ENCODE data around the gene ZNF180.
"Not testable (repeated sequence)": the region's sequence is repeated elsewhere in the genome, so short reads cannot be mapped to it uniquely, and the experiment has no call there.

Gene ZNF180

DNA sequence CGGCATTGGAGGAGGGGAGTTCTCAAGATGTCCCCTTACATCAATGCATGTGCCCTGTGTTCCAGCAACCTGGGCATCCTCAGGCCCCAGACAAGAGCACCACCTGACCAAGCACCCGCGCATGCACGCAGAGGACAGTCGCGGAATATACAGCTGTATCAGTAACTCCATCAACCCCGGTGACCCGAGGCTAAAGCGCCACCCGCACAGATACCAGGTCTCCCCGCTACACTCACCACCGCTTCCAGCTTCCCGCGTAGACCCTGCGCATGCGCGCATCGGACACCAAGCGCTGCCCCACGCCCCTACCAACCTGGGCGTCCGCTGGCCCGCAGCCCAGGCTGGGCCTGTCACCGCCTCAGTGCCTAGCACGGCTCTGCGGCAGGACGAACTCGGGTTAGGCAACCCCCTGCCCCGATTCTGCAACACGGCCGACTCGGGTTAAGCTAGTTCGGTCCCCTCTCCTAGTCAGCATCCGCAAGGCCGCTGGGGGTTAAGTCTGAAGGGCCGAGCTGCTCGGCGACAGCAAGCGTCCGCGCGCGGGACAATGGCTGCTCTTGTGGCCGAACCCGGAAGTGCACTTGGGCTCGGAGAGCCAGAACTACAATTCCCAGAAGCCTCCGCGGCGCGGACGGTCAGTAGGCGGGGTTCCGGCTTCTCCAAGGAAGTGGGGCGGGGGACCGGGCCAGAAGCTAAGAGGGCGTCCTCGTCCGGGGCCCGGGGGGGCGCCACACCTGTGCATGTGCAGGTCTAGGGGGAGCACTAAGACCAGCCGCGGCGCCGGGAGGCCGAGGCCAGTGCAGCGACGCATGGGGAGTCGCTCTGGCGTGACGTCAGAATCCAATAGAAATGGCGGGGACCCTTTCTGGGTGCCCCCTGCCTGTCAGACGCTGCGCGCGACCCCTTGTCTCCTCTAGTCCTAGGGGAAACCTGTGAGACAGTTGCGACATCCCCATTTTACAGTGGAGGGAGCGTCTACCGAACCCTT, at the start of gene ZNF180:
ZNF180 (minus strand) TSS at position 561 of the 988 bp plus-strand sequence. CDS start 3,188 bp downstream, outside the sequence.
- peak; percentile 81 for DNase-seq (ENCODE audit: low read depth, low spot score)

DNA sequence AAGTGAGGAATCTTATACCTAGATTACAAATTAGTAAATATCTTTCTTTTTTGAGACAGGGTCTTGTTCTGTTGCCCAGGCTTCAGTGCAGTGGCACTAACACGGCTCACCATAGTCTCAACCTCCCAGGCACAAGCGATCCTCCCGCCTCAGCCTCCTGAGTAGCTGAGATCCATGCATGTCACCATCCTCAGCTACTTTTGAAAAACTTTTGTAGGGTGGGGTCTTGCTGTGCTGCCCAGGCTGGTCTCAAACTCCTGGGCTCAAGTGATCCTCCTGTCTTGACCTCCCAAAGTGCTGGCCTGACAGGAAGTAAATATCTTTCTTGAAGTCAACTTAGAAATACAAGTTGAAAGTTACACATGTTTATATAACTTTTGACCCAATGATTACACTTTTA, 49.2 kb upstream of the ZNF180 start:
- no peak for DNase-seq (ENCODE audit: low read depth, low spot score)

DNA sequence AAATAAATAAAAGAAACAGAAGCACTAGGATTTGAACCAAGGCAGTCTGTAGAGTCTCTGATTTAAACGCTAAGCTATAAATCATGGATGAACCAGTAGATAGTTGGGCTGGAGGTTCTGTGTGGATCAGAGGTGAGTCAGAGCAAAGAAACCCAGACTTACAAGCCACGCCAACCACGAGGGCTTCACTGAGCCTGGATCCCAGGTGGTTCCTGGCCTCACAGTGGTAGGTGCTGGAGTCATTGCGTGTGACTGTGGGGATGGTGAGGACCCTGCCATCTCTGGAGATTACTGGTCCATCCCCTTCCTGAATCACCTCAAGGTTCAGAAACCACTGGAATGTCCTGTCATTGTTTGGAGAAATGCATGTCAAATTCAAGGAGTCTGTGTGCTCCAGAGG, 48.4 kb upstream of the ZNF180 start:
- no peak for DNase-seq (ENCODE audit: low read depth, low spot score)

DNA sequence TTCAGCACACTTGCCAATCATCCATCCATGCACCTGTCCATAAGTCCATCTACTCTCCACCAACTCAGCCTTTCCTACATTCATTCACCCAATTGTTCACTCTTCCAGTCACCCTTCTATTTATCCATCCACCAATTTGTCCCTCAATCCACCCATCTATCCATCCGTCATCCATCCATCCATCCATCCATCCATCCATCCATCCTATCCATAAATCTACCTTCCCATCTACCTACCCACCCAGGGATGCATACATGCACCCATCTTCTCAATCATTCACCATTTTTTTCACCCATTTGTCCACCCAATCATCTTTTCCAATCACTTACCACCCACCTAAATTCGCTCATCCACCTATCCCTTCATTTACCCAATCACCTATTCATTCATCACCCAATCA, 43.7 kb upstream of the ZNF180 start:
- no peak for DNase-seq (ENCODE audit: low read depth, low spot score)

DNA sequence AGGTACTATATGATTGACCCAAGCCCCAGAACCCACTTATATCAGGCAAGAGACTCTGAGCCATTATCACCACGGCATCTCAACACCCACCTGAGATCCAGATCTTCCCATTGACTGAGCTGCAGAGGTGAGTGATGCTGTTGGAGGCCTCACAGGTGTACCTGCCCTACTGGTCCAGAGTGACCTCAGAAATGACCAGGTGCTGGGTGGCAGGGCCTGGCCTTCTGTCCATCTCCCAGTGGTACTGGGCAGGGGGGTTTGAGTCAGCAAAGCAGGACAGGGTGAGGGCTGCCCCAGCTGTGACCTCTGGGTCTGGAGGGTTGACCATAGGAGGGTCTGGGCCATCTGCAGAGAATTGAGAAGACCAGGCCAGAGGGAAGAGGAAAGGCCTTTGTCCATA, 42.3 kb upstream of the ZNF180 start:
- no peak for DNase-seq (ENCODE audit: low read depth, low spot score)

DNA sequence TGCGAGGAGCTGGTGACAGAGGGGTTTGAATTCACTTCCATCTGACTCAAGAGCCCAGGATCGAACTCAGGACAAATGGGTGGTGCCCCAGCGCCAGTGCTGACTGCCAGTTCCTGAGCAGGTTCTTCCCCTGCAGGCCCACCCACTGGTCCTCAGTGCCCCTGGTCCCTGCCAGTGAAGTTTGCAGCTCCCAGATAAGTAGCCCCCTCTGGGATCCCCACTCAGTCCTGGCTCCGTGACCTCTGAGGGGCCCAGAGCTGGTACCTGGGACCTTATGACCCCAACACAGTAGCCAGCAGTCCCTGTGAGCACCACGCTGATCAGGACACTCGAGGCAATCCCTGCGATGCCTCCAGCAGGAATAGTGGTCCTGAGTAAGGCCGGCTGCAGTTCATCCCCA, 40.4 kb upstream of the ZNF180 start:
- DNase-seq (ENCODE audit: low read depth, low spot score): no peak

DNA sequence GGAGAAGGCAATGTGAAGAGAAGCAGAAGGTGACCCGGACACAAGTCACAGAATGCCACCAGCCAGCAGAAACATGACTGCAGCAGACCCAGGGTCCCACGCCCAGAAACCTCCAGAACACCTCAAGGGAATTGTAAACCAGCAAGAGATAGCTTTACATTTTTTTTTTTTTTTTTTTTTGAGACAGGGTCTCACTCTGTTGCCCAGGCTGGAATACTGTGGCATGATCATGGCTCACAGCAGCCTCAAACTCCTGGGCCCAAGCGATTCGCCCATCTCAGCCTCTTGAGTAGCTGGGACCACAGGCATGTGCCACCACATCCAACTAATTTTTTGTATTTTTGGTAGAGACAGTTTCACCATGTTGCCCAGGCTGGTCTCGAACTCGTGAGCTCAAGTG, 39.7 kb upstream of the ZNF180 start:
- no peak for DNase-seq (ENCODE audit: low read depth, low spot score)

DNA sequence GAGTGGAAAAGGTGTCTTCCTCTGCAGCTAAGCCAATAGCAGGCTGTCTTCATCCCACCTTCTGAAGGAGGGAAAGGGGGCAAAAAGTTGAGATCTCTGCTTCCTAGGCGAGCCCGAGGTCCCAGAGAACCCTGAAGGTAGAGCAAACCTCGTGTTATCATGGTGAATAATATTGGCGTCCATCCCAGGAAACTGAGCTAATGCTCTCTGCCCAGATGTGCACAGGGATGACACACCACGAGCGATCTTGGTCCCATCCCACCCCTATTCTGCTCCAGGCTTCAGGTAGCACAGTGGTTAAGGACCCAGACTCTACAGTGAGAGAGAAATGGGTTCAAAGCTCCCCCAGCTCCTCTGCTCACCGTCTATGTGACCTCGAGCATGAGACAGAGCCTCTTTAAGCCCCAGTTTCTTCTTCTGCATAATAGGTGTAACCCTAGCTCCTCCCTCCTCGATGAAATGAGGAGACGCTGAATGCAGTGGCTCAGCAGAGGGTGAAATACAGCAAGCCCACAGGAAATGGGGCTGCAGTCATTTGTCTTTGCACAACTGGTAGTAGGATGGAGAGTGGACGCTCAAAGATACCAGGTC, 39.0 kb upstream of the ZNF180 start:
- no peak for DNase-seq (ENCODE audit: low read depth, low spot score)

DNA sequence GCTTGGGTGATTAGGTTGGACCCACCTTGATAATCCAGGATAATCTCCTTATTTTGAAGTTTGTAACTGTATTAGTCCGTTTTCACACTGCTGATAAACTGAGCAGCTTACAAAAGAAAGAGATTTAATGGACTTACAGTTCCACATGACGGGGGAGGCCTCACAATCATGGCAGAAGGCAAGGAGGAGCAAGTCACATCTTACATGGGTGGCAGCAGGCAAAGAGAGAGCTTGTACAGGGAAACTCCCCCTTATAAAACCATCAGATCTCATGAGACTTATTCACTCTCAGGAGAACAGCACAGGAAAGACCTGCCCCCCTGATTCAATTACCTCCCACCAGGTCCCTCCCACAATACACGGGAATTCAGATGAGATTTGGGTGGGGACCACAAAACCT, 35.0 kb upstream of the ZNF180 start:
- DNase-seq (ENCODE audit: low read depth, low spot score): not testable (repeated sequence)

DNA sequence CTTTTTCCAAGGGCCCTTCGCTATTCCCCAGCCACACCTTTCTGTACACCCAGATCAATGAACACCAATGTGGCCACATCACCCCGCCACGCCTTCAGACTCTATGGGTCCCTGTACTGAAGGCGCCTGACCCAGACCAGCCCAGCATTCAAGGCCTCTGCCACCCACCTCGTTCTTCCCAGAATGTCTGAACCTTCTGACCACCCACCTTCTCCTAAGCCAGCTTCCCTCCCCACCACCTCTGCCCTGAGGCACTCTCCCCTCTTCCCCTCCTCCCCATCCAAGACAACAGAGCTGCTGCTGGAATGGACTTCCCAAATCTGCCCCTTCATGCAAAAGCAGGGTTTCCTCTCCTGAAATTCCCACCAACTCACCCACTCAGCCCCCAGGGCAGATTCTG, 32.5 kb upstream of the ZNF180 start:
- no peak for DNase-seq (ENCODE audit: low read depth, low spot score)

DNA sequence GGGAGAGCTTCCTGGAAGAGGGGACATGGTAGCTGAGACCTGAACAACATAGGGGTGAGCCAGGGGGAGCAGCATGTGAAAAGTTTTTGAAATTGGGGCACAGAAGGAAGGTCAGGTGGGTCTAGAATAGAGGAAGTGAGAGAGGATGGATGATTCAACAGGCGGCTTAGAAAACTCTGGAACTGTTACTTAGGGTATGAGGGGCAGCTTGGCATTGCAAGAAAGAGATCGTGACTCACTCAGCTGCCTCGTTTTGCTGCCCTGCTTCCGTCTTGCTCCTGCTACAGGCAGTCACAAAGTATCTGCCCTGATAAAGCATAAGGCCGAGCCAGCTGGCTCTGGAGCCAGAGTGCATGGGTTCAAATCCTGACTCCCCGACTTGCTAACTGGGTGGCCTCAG, 30.5 kb upstream of the ZNF180 start:
- no peak for DNase-seq (ENCODE audit: low read depth, low spot score)

DNA sequence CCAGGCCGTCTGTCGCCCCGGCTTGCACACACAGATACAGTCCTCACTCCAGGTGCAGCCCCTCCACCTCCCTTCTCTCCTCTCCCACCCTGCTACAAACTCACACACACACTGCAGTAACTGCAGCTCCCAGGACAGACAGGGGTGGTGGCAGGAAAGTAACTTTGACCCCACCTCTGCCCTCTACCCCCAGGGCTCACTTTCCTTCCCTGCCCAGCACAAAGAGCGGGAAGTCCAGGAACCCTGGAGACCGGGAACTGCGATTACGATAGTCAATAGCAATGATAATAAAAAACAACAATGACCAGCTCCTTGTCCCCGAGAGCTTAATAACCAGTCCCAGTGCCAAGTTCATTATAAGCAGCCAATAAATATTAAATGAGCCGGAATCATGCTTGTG, 29.2 kb upstream of the ZNF180 start, which contains the start of gene CEACAM20:
CEACAM20 (minus strand) TSS at position 140 of the 400 bp plus-strand sequence. CDS start 166 bp downstream, outside the sequence.
- no peak for DNase-seq (ENCODE audit: low read depth, low spot score)

DNA sequence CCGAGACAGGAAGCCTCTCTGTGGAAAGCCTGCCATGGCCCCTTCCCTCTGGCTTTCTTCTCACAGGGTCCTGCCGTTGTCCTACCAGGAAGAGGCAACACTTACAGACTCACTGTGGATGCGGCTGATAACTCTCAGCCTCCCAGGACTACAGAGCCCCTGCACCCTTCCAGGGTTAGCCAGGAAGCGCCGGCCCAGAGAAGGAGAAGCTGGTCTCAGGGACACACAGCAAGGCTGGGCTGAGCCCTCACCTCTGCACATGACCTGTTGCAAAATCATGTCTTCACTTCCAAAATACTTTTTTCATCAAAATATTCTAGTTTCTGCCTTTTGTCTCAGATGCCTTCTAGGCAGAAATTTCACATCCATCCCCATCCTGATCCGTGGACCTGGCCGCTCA, 27.2 kb upstream of the ZNF180 start:
- no peak for DNase-seq (ENCODE audit: low read depth, low spot score)

DNA sequence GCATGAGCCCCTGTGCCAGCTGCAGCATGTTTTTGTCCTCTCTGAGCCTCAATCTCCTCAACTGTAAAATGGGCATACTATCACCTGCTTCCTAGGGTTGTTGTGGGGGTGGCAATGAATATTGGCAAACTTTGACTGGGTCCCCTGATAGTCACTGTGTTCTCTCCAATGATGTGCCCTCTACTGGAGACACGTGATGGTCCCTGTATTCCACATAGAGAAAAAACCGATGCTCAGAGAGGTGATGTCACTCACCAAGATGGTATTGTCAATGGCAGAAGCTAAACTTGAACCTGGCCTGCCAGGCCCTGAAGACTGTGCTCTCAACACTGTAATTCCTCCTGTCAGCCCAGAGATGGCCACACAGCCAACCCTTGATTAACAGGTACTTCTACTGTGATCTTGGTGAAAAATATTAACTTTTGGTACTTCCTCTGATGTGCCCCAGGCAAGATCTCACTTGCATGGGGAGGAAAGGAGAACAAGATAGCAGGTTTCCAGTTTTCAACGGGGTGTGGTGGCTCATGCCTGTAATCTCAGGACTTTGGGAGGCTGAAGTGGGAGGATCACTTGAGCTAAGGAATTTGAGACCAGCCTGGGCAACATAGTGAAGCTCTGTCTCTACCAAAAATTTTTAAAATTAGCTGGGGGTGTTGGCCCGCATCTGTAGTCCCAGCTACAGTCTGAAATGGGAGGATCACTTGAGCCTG, 25.6 kb upstream of the ZNF180 start:
- no peak for DNase-seq (ENCODE audit: low read depth, low spot score)

DNA sequence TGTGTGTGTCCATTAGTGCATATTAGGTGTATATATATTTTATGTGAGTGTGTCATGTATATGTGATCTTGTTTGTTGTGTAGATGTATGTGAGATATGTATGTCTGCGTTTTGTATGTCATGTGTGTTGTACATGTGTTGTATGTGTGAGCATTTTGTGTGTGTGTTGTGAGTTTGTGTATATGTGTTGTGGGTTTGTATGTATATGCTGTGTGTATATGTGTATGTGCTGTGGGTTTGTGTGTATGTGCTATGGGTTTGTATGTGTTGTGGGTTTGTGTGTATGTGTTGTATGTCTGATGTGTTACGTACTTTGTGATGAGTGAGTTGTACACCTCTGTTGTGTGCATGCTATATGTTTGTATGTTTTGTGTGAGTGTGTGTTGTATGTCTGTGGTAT, 21.0 kb upstream of the ZNF180 start:
- DNase-seq (ENCODE audit: low read depth, low spot score): no peak

DNA sequence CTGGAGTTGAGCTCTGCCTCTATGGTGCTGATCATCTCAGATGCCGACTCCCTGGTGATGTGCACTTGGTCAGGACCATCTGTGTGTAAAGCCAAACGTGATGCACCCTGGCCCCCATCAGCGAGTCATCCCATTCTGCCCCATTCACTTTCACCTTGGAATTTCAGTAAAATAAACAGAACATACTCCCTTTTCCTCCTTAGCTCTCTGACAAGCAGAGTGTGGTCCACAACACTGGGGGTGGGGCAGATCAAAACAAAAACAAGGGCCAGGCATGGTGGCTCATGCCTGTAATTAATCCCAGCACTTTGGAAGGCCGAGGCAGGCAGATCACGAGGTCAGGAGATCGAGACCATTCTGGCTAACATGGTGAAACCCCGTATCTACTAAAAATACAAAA, 16.8 kb upstream of the ZNF180 start:
- DNase-seq (ENCODE audit: low read depth, low spot score): no peak

DNA sequence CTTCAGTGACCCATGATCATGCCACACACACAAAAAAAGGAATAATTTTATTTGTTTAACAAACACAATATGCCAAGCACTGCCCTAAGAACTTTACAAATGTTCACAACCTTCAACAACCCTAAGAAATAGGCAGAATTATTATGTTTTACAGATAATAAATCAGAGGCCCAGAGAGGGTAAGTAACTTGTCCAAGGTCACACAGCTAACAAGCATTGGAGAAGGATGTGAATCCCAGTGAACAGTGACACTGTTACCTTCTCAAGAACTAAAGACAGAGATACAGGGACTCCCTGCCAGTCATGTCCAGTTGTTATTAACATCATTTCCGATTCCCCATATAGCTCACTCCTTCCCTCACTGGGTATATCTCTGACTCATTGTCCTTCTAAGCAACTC, 15.6 kb upstream of the ZNF180 start:
- DNase-seq (ENCODE audit: low read depth, low spot score): no peak

DNA sequence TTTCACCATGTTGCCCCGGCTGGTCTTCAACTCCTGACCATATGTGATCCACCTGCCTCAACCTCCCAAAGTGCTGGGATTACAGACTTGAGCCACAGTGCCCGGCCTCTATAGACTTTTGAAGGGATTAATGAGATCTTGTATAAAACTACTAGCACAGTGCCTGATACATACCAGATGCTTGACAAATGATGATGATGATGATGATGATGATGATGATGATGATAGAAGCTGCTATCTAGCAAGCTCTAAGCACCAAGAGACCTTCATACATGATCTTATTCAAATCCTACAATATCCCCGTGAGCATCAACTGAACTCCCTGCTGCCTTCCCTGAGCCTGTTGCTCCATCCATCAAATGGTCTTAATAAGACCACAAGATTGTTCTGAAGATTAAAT, 14.7 kb upstream of the ZNF180 start:
- no peak for DNase-seq (ENCODE audit: low read depth, low spot score)

DNA sequence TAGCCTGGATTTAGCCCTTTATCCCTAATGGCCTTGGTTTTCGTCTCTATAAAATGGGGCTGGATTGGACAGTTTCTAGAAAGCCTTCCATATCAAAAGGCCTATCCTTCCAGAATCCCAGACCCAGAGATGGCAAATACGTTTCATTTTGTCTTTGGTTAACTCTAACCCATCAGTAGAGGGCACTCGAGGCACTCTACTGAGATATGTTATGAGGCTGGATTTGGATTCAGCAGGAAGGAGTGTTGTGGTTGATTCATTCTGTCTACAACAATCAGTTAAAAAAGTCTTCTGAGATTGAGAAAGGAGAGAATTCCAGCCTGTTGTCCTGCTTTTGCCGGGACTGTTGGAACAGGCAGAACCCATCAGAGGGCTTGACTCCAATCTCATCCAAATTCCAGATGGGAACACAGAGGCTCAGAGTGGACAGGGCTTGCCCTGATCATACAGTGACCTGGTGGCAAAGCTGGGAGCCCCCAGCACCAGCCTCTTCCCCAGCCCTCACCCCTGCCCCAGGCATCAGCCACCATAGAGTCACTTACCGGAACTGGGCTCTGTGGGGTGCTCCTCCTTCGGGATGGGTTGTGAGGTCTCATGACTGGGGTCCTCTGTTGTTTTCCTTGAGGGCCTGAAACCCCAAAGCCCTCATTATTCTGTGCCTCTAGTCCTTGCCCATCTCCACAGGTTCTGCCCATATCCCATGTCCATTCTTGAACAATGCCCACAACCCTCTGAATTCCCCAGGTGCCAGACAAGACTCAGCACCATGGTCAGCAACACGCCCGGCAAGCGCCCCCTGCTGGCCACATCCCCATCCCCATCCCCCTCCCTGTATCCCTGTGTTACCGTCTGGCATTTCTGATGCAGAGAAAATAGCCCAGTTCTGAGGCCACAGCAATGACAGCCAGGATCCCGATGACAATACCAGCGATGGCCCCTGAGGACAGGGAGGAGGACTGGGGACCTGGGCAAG, 12.3 kb upstream of the ZNF180 start:
- no peak for DNase-seq (ENCODE audit: low read depth, low spot score)

DNA sequence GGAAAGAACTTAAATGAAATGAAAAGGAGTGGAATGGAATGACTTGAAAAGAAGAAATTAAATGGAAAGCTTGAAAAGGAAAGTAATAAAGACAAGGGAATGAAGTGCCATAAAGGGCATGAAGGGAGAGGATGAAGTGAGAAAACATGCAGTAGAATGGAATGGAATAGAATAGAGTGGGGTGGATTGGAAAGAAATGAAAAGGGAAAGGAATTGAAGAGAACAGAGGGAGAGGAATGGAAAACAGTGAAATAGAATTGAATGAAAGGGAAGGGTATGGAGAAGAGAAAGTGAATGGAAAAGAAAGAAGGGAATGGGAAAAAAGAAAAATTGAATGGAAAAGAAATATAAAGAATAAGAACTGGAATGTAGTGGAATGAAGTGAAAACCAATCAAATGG, 9.2 kb upstream of the ZNF180 start:
- DNase-seq (ENCODE audit: low read depth, low spot score): no peak

DNA sequence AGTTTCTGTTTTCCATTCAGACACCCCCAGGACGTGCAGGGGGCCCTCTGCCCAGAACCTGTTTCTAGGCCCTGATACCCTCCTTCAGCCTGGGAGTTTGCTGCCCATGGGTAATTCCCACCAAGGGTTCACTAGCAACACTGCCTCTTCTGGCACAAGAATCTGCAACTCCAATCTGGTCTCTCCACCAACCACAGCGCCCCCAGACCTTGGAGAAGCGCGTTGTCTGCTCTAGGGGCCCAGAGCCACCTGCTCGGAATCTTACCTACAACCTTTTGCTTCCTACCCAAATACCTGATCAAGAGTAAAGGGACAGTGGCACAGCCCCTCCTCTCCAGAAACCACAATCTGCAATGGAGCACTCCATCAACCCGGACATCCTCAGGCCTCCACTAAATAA, 763 bp downstream of the ZNF180 start:
- DNase-seq (ENCODE audit: low read depth, low spot score): peak; percentile 23
